B cell (primary cell): ENCODE measurements around the gene MED12L.

Experiments used
- CTCF ChIP-seq: fragments of 200-600 bp; IDR thresholded peaks from one replicate; pipeline ENCODE4 v1.8.0; 2022; ENCODE audit warnings: antibody characterized with exemption, mild to moderate bottlenecking
- EZH2 ChIP-seq: IDR thresholded peaks from 2 replicates; pipeline ENCODE4 v1.6.1; 2012; ENCODE audit warnings: borderline replicate concordance, low read depth, mild to moderate bottlenecking, moderate library complexity, low read length; ENCODE audit not compliant: insufficient read depth, poor library complexity, severe bottlenecking

- TF ChIP-seq CTCF (no peak), EZH2 (no peak)
Measured at GRCh38 chr3:151226088-151226563, 140.7 kb downstream of the MED12L start.
